ENCODE results near the gene TLCD1.

- TF ChIP-seq TAF1 (IDR thresholded peaks at IDR 0.05; ENCODE audit: borderline replicate concordance, insufficient read depth, low read length) (no peak), REST (IDR thresholded peaks at IDR 0.05; ENCODE audit: insufficient read depth in 1 of 2, low read depth in 2 of 2, low read length in 2 of 2) (no peak), POLR2AphosphoS5 (IDR thresholded peaks at IDR 0.05; ENCODE audit: low read depth, low read length) (no peak), SIN3A (IDR thresholded peaks at IDR 0.05; ENCODE audit: borderline replicate concordance, insufficient read depth, low read length) (no peak; the same call in 1 of the 2 replicates)
Measured at GRCh38 chr17:28744104-28744971, 18.3 kb upstream of the TLCD1 start.
